CD4-positive, alpha-beta memory T cell (primary cell): ENCODE results near the gene ABI1. TPM values are rescaled to one million over a fixed set of nuclear protein-coding genes. Genes with fewer than 3 reads are reported as not detected.

Experiments
- CTCF ChIA-PET: fragments of 350-600 bp; sonication (Branson Sonifier 250); formaldehyde crosslinking; loops from one replicate; lab custom pipeline; 2021; ENCODE audit warnings: inconsistent platforms; ENCODE audit not compliant: partially characterized antibody; lab: Charles Lee
- POLR2A ChIA-PET: fragments of 350-600 bp; sonication (Branson Sonifier 250); formaldehyde crosslinking; loops from one replicate; lab custom pipeline; 2021; ENCODE audit not compliant: partially characterized antibody; lab: Charles Lee
- DNase-seq, 5 donors: peaks; one replicate each; pipeline versions ENCODE4 v3.0.0 to v3.0.0-alpha.2; 2020 to 2022; ENCODE audit warnings: mixed read lengths in 1 of 5
- H3K27ac ChIP-seq: one replicate; pipeline ENCODE4 v1.7.0; 2013; ENCODE audit warnings: low read depth, low read length
- H3K27me3 ChIP-seq: 2 replicates; pipeline ENCODE4 v1.7.0; 2013; ENCODE audit warnings: mild to moderate bottlenecking, low read length, moderate library complexity; ENCODE audit not compliant: insufficient read depth
- H3K36me3 ChIP-seq: 2 replicates; pipeline ENCODE4 v1.7.0; 2013; ENCODE audit warnings: mild to moderate bottlenecking, low read length, moderate library complexity; ENCODE audit not compliant: insufficient read depth
- H3K4me1 ChIP-seq: 2 replicates; pipeline ENCODE4 v1.7.0; 2013; ENCODE audit warnings: mild to moderate bottlenecking, low read length, moderate library complexity; ENCODE audit not compliant: insufficient read depth
- H3K4me3 ChIP-seq, 2 donors: one replicate each; pipeline ENCODE4 v1.7.0; 2013; ENCODE audit warnings: low read length in 2 of 2, mild to moderate bottlenecking in 1 of 2
- H3K9me3 ChIP-seq, 2 donors: one replicate each; pipeline ENCODE4 v1.7.0; 2013; ENCODE audit warnings: low read length in 2 of 2, control low read depth in 1 of 2; ENCODE audit not compliant: control insufficient read depth in 1 of 2
- H3K27ac Mint-ChIP-seq, 7 donors: one replicate each; pipeline ENCODE4 v1.8.0; 2020 to 2021; ENCODE audit warnings: mixed read lengths in 7 of 7, mild to moderate bottlenecking in 6 of 7, inconsistent platforms in 3 of 7, moderate library complexity in 3 of 7
- H3K27me3 Mint-ChIP-seq, 2 donors: one replicate each; pipeline ENCODE4 v1.8.0; 2020 to 2021; ENCODE audit warnings: mixed read lengths in 2 of 2
- H3K36me3 Mint-ChIP-seq, 2 donors: one replicate each; pipeline ENCODE4 v1.8.0; 2020 to 2021; ENCODE audit warnings: mixed read lengths in 2 of 2, inconsistent platforms in 1 of 2, mild to moderate bottlenecking in 1 of 2
- H3K4me1 Mint-ChIP-seq, 4 donors: one replicate each; pipeline ENCODE4 v1.8.0; 2020 to 2021; ENCODE audit warnings: mixed read lengths in 4 of 4, mild to moderate bottlenecking in 1 of 4
- H3K4me3 Mint-ChIP-seq, 8 donors: one replicate each; pipeline ENCODE4 v1.8.0; 2020 to 2021; ENCODE audit warnings: mixed read lengths in 8 of 8, mild to moderate bottlenecking in 7 of 8, moderate library complexity in 6 of 8, inconsistent platforms in 3 of 8
- H3K9me3 Mint-ChIP-seq, 8 donors: one replicate each; pipeline ENCODE4 v1.8.0; 2020 to 2021; ENCODE audit warnings: mixed read lengths in 8 of 8, mild to moderate bottlenecking in 5 of 8, inconsistent platforms in 3 of 8, moderate library complexity in 1 of 8
- intact Hi-C: fragments of 100-400 bp; cut with micrococcal nuclease; formaldehyde crosslinking; loops from one replicate; pipeline ENCODE4 v1.15.1; 2023
- polyA plus RNA-seq, 2 donors: library from polyadenylated mRNA; unstranded; fragments of 300-500 nt; fragmentation: Illumina TruSeq; gene quantifications; one replicate each; pipeline ENCODE4 v1.2.3, GENCODE V29; 2021
- total RNA-seq, 2 experiments: library from RNA; stranded (reverse); gene quantifications; one replicate each; pipeline ENCODE4 v1.2.3, GENCODE V29; 2021

ABI1 gene
- total and polyA plus RNA-seq, 4 experiments from 2014 or later: 62.2 to 87.6 (median 71.4) TPM

DNA sequence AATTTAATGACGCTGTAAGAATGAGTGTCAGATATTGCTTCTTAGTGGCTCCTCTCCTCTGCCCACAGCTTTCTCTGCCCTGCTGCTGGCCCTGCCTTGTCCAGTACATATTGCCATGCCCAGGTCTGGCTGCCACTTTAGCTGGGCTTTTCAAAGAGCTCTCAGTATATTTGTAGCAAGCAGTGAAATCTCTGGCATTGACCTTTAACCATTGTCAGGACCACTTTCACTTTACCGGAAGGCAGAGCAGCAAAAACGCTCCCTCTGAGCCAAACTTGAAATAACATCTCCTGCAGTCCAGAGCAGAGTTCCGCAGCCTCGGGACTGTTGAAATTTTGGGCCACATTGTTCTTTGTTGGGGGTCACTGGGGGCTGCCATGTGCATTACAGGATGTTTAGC is 149.4 kb downstream of the ABI1 start:
- no peaks in the 10 kb centered on the region for H3K27me3 ChIP-seq
- no peaks in the 10 kb centered on the region for H3K9me3 ChIP-seq
- Mint-ChIP-seq H3K4me3 (no peak overlapping the region), H3K27me3 (no peaks in the 10 kb centered on the region), H3K36me3 (peaks cover 35 to 40% of the 10 kb centered on the region in 2 donors), H3K4me1 (no peaks in the 10 kb centered on the region), H3K27ac (no peak overlapping the region), H3K9me3 (no peaks in the 10 kb centered on the region)
- no peak overlapping the region for H3K4me3 ChIP-seq
- ChIA-PET POLR2A (no interaction called here), CTCF (interaction anchor here (0.5 kb wide), 1 partner anchor 158 kb away, joined by 3 read pairs; no protein-coding TSS in a partner anchor)
- no peak overlapping the region for H3K27ac ChIP-seq
- H3K4me1 ChIP-seq: no peaks in the 10 kb centered on the region
- intact Hi-C loops: no loop called here
- peaks cover 6% of the 10 kb centered on the region for H3K36me3 ChIP-seq
- no peak for DNase-seq

DNA sequence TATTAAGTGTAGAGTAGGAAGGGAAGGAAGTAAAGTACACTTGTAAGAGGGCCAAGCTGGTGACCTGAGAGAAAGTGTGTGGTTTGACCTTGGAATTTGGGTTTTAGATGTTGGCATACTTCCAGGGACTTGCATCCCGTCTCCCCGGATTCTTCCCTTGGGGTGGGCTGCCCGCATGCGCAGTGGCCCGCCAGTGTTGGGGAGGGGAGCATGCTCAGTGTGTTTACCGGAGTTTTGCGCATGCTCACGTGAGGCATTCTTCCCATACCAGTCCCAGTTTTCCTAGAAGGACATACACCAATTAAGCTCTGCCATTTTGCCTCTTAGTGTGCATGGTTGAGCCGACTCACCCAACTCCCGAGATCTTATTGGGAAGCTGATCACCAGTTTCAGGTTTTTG is 153.8 kb downstream of the ABI1 start:
- ChIA-PET CTCF (interaction anchor here (1.0 kb wide), 1 partner anchor 19 kb away, joined by 5 read pairs; no protein-coding TSS in a partner anchor), POLR2A (no interaction called here)

GRCh38 chr10:26706206-26706605 is 154.6 kb downstream of the ABI1 start:
- Mint-ChIP-seq H3K27me3 (no peaks in the 10 kb centered on the region), H3K36me3 (peaks cover 33 to 34% of the 10 kb centered on the region in 2 donors), H3K27ac (peak overlapping the region in 1 of 7 donors; percentile 15), H3K4me1 (peaks cover 0 to 5% (median 2%) of the 10 kb centered on the region in 4 donors), H3K9me3 (no peaks in the 10 kb centered on the region), H3K4me3 (no peak overlapping the region)
- no peak for DNase-seq
- H3K9me3 ChIP-seq: no peaks in the 10 kb centered on the region
- no peak overlapping the region for H3K4me3 ChIP-seq
- H3K4me1 ChIP-seq: no peaks in the 10 kb centered on the region
- POLR2A ChIA-PET: no interaction called here
- no peaks in the 10 kb centered on the region for H3K27me3 ChIP-seq
- H3K36me3 ChIP-seq: peaks cover 6% of the 10 kb centered on the region
- intact Hi-C loops: no loop called here
- CTCF ChIA-PET: no interaction called here
- H3K27ac ChIP-seq: no peak overlapping the region

More for the DNA sequence above, 153.8 kb downstream of the ABI1 start:
- DNase-seq: no peak
- no peaks in the 10 kb centered on the region for H3K9me3 ChIP-seq
- H3K9me3 Mint-ChIP-seq: no peaks in the 10 kb centered on the region
- H3K4me1 ChIP-seq: no peaks in the 10 kb centered on the region
- peaks cover 0 to 4% (median 2%) of the 10 kb centered on the region in 4 donors for H3K4me1 Mint-ChIP-seq
- peaks cover 6% of the 10 kb centered on the region for H3K36me3 ChIP-seq
- H3K27me3 ChIP-seq: no peaks in the 10 kb centered on the region
- intact Hi-C loops: no loop called here
- H3K27ac Mint-ChIP-seq: no peak overlapping the region
- H3K4me3 Mint-ChIP-seq: no peak overlapping the region
- H3K4me3 ChIP-seq: no peak overlapping the region
- H3K27me3 Mint-ChIP-seq: no peaks in the 10 kb centered on the region
- H3K36me3 Mint-ChIP-seq: peaks cover 33 to 34% of the 10 kb centered on the region in 2 donors
- H3K27ac ChIP-seq: no peak overlapping the region

DNA sequence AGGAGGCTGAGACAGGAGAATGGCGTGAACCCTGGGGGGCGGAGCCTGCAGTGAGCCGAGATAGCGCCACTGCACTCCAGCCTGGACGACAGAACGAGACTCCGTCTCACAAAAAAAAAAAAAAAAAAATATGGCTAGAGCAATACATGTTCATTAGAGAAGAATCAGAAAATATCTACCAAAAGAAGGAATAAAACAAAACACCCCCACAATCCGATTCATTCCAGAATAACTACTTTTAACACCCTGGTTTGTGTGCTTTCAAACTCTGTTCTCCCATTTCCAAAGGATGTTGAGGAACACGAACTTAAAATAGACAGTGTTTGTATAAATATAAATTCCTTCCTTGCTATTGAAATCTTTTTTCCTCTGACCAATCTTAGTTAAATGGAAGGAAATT is 156.8 kb downstream of the ABI1 start:
- H3K27me3 ChIP-seq: no peaks in the 10 kb centered on the region
- H3K4me3 Mint-ChIP-seq: no peak overlapping the region
- ChIA-PET CTCF (interaction anchor here (1.0 kb wide), 1 partner anchor 13 kb away, joined by 3 read pairs; no protein-coding TSS in a partner anchor), POLR2A (no interaction called here)
- intact Hi-C loops: no loop called here
- H3K36me3 ChIP-seq: peaks cover 6% of the 10 kb centered on the region
- no peaks in the 10 kb centered on the region for H3K9me3 Mint-ChIP-seq
- DNase-seq: no peak
- no peaks in the 10 kb centered on the region for H3K4me1 ChIP-seq
- no peak overlapping the region for H3K27ac Mint-ChIP-seq
- no peaks in the 10 kb centered on the region for H3K27me3 Mint-ChIP-seq
- no peak overlapping the region for H3K27ac ChIP-seq
- H3K36me3 Mint-ChIP-seq: peaks cover 28 to 33% of the 10 kb centered on the region in 2 donors
- peaks cover 8 to 11% (median 10%) of the 10 kb centered on the region in 4 donors for H3K4me1 Mint-ChIP-seq
- H3K9me3 ChIP-seq: no peaks in the 10 kb centered on the region
- no peak overlapping the region for H3K4me3 ChIP-seq

DNA sequence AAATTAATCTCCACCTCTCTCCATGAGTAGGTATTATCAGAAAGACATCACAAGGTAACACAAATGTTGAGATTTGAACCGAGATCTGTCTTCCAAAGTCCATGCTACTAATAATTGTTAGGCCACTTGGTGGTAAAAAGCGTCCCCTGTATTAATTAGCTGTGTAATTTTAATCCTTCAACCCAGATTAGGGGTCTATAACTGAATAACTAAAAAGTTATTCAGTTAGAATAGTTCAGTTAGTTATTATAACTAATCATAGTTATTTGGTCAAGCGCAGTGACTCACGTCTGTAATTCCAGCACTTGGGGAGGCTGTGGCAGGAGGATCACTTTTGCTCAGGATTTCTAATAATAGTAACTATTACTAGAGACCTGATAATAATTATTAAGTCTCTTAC is 157.7 kb downstream of the ABI1 start:
- H3K36me3 ChIP-seq: peaks cover 4% of the 10 kb centered on the region
- no peaks in the 10 kb centered on the region for H3K9me3 ChIP-seq
- peaks cover 14 to 17% (median 16%) of the 10 kb centered on the region in 4 donors for H3K4me1 Mint-ChIP-seq
- H3K27ac ChIP-seq: no peak overlapping the region
- no peak overlapping the region for H3K27ac Mint-ChIP-seq
- no peak for DNase-seq
- H3K27me3 Mint-ChIP-seq: no peaks in the 10 kb centered on the region
- ChIA-PET POLR2A (interaction anchor here (0.7 kb wide), 1 partner anchor 23 kb away, joined by 3 read pairs; no protein-coding TSS in a partner anchor), CTCF (no interaction called here)
- intact Hi-C loops: no loop called here
- no peaks in the 10 kb centered on the region for H3K27me3 ChIP-seq
- no peaks in the 10 kb centered on the region for H3K9me3 Mint-ChIP-seq
- no peak overlapping the region for H3K4me3 Mint-ChIP-seq
- H3K36me3 Mint-ChIP-seq: peaks cover 19 to 28% of the 10 kb centered on the region in 2 donors
- H3K4me1 ChIP-seq: peaks cover 9% of the 10 kb centered on the region
- no peak overlapping the region for H3K4me3 ChIP-seq

GRCh38 chr10:26700884-26701630 is 159.7 kb downstream of the ABI1 start:
- no peak overlapping the region for H3K4me3 ChIP-seq
- no peak for DNase-seq
- intact Hi-C loops: no loop called here
- H3K4me3 Mint-ChIP-seq: no peak overlapping the region
- H3K27me3 ChIP-seq: no peaks in the 10 kb centered on the region
- H3K4me1 ChIP-seq: peaks cover 16% of the 10 kb centered on the region
- H3K27ac Mint-ChIP-seq: peak overlapping the region in 1 of 7 donors; percentile 6
- H3K27ac ChIP-seq: no peak overlapping the region
- ChIA-PET POLR2A (no interaction called here), CTCF (interaction anchor here (1.3 kb wide), 1 partner anchor 25 kb away, joined by 3 read pairs; no protein-coding TSS in a partner anchor)
- H3K9me3 Mint-ChIP-seq: no peaks in the 10 kb centered on the region
- no peaks in the 10 kb centered on the region for H3K9me3 ChIP-seq
- peaks cover 23 to 32% (median 28%) of the 10 kb centered on the region in 4 donors for H3K4me1 Mint-ChIP-seq
- H3K27me3 Mint-ChIP-seq: no peaks in the 10 kb centered on the region
- peaks cover 3 to 15% of the 10 kb centered on the region in 2 donors for H3K36me3 Mint-ChIP-seq
- H3K36me3 ChIP-seq: no peaks in the 10 kb centered on the region

DNA sequence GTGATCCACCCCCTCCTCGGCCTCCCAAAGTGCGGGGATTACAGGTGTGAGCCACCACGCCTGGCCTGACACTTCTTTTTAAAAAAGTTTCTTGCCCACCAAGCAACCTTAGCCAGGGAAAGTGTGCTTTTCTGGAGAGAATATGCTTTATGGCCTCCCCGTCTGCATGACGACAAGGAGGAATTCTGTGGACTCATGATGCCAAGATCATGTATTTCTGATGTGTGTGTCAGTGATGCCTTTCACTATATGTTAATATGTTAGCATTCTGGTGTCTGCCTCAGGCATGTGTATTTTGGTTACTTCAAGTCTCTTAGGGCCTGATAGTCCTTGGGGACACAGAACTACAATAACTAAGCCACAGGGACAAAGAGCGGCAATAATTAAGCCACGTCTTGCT is 161.1 kb downstream of the ABI1 start:
- Mint-ChIP-seq H3K36me3 (peaks cover 0 to 10% of the 10 kb centered on the region in 2 donors), H3K27ac (no peak overlapping the region), H3K4me1 (peaks cover 21 to 32% (median 28%) of the 10 kb centered on the region in 4 donors), H3K4me3 (peak overlapping the region in 6 of 8 donors; percentile 9 to 97 (median 26)), H3K27me3 (no peaks in the 10 kb centered on the region), H3K9me3 (no peaks in the 10 kb centered on the region)
- no peak for DNase-seq
- Histone ChIP-seq H3K9me3 (no peaks in the 10 kb centered on the region), H3K36me3 (no peaks in the 10 kb centered on the region), H3K27ac (no peak overlapping the region), H3K4me3 (no peak overlapping the region), H3K4me1 (peaks cover 16% of the 10 kb centered on the region), H3K27me3 (no peaks in the 10 kb centered on the region)
- POLR2A ChIA-PET: no interaction called here
- CTCF ChIA-PET: no interaction called here
- intact Hi-C loops: loop anchor here (10.0 kb wide), 2 partner anchors 455 to 805 kb away; partner anchors contain the start of genes MASTL, RAB18 and YME1L1
